Nucleus accumbens (tissue), 56 donors: ENCODE results near the gene ARHGEF25.

Source experiments
- DNase-seq, 56 donors: peaks; one replicate each; lab custom pipeline; 2025; lab: John Stamatoyannopoulos, UW

The ARHGEF25 gene

GRCh38 chr12:57620245-57620935, 9.2 kb downstream of the ARHGEF25 start:
- DNase-seq = no peak

- peak in 2 of 56 donors; percentile 23 to 36 for DNase-seq
Measured at GRCh38 chr12:57620936-57621496, 9.8 kb downstream of the ARHGEF25 start.

- DNase-seq = peak in 32 of 56 donors; percentile 12 to 67 (median 31)
Measured at GRCh38 chr12:57621497-57622292, 10.5 kb downstream of the ARHGEF25 start.

- no peak for DNase-seq
Measured at GRCh38 chr12:57622293-57623245, 11.3 kb downstream of the ARHGEF25 start.

- DNase-seq = no peak
Measured at GRCh38 chr12:57623385-57623784, 12.2 kb downstream of the ARHGEF25 start.

GRCh38 chr12:57623811-57624390, 12.7 kb downstream of the ARHGEF25 start:
- no peak for DNase-seq

- DNase-seq = no peak
Measured at GRCh38 chr12:57624441-57625220, 13.4 kb downstream of the ARHGEF25 start.

- no peak for DNase-seq
Measured at GRCh38 chr12:57625261-57626032, 14.2 kb downstream of the ARHGEF25 start.

GRCh38 chr12:57626111-57626920, 15.1 kb downstream of the ARHGEF25 start:
- DNase-seq = no peak

- DNase-seq = no peak
Measured at GRCh38 chr12:57626921-57627445, 15.7 kb downstream of the ARHGEF25 start.

- no peak for DNase-seq
Measured at GRCh38 chr12:57627501-57628279, 16.5 kb downstream of the ARHGEF25 start.

- DNase-seq = no peak
Measured at GRCh38 chr12:57628280-57629191, 17.3 kb downstream of the ARHGEF25 start.

- DNase-seq = peak in 40 of 56 donors; percentile 28 to 82 (median 58)
Measured at GRCh38 chr12:57629897-57630471, 18.7 kb downstream of the ARHGEF25 start.

GRCh38 chr12:57630891-57631433, 19.7 kb downstream of the ARHGEF25 start:
- DNase-seq = no peak
